Brain pericyte (primary cell): ENCODE measurements around the gene PTPRB.

Experiments used
- DNase-seq: peaks from one replicate; pipeline ENCODE4 v3.0.0-alpha.2; 2012; ENCODE audit warnings: low read depth, low spot score

PTPRB gene

DNA sequence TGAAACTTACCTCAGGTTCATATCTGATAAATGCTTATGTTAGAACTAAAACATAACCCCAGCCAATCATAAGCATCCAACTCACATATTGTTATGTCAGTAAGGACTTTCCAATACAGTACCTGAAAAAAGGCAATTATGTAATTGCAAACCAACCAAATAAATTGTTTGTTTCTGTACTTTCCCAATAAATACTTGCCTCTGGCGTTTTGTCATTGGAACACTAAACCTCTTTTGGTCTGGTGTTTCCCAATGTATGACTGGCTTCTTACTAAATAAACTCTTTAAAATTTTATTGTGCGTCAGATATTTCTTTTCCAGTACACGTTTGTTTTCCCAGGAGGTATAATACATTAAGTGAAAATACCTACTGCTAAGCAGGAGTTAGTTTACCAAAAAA, 6.7 kb upstream of the PTPRB start:
- DNase-seq: no peak

DNA sequence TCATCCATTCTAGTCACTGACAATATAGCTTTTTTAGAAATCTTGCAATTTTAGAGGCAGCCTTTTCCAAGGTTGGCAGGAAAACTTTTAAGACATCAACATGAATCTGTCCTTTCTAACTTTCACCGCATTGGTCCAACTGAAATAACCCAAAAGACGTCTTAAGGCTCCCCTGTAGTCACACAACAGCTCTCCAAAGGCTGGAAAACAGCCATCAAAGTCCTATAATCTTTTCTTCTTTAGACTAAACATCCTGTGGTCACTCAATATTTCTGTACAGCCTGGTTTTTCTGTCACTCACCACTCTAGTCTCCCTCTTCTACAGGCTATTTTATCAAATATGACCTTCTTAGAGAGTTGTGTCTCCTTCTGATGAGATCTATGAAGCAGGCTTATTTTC, 4.5 kb upstream of the PTPRB start:
- no peak for DNase-seq

- no peak for DNase-seq
These were observed 3.7 kb upstream of the PTPRB start for GRCh38 chr12:70640901-70641300.

GRCh38 chr12:70639535-70639934, 2.3 kb upstream of the PTPRB start:
- DNase-seq: no peak

GRCh38 chr12:70638639-70639360, 1.6 kb upstream of the PTPRB start:
- DNase-seq: no peak

DNA sequence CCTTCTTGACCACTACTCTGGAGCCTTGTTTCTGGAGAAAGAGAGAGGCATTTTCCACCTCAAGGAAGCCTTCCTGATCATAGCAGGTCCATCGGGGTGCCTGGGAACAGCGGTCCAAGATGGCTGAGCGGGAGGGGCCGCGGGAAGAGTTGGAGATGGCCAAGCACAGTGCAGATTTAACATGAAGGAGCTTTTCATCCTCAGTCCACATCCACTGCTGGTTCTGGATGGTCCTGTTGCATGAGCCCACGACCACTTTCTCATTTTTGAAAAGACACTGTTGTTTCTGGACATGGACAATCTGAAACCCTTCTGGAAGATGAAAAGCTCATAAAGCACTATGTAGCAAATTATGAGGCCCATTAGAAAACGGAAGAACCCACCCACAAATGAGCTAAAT, 1.5 kb downstream of the PTPRB start:
- DNase-seq: no peak

DNA sequence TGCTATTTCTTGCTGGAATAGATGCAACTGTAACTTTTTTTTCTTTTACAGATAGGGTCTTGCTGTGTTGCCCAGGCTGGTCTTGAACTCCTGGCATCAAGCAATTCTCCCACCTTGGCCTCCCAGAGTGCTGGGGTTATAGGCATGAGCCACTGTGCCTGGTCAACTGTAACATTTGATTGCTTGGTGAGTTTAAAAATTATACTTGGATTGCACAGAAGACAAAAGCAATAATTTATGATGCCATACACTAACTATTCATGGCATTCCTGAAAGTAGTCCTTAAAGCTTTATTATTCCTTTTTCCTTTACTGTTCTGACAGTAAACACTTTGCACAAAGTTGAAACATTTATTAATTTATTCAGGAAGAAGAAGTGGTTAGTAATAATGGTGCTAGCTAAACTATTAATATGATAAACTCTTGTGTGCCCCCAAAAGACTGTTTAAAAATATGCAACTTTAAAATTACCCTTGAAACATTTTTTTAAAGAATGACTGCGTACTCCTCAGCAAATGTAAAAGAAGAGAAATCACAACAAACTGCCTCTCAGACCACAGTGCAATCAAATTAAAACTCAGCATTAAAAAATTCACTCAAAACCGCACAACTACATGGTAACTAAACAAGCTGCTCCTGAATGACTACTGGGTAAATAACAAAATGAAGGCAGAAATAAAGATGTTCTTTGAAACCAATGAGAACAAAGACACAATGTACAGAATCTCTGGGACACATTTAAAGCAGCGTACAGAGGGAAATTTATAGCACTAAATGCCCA, 8.3 kb downstream of the PTPRB start:
- DNase-seq: no peak

DNA sequence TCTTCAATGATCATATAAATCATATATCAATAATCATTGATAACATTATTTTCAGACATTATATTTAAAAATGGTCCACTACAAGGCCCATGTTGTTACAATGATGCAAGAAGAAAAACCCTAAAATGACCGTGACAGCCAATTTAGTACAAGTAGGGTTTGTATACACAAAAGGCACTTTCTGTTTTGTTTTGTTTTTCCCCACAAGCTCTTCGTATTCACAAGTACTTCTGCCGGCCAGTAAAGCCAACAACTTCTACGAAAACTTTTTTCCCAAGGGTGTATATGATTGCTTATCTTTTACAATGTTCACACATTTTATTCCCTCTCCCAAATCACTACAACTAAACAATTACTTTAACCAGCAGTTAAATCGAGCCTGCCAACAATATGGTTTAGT, 9.6 kb downstream of the PTPRB start:
- DNase-seq: no peak

- DNase-seq: no peak
These were observed 11.0 kb downstream of the PTPRB start for GRCh38 chr12:70626180-70626579.

DNA sequence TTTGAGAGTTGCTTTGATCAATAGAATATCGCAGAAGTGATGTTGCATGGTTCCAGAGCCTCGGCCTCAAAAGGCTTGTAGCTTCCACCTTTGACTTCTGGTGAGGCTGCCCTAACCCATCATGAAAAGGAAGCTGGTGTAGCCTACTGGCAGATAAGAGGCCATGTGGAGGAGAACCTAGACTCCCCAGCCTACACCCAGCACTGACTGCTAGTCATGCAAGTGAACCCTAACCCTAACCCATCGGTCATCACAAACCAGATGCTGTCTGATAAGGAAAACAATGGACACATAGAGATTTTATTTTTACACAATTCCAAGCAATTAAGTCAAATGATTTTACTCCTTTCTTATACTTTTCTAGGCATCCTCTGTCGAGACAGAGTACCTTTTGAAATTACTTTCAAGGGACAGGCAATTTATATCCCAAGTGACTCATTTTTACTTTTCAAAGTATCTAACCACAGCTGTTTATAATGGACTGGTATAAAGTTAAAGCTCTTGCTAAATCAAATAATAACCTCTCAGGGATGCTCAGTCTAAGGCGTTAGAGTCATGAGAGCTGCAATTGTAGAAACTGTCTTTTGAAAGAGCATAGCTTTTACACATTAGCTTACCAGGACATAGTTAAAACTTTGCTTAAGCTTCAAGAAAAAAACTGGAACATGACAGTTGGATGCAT, 17.6 kb downstream of the PTPRB start:
- DNase-seq: no peak

DNA sequence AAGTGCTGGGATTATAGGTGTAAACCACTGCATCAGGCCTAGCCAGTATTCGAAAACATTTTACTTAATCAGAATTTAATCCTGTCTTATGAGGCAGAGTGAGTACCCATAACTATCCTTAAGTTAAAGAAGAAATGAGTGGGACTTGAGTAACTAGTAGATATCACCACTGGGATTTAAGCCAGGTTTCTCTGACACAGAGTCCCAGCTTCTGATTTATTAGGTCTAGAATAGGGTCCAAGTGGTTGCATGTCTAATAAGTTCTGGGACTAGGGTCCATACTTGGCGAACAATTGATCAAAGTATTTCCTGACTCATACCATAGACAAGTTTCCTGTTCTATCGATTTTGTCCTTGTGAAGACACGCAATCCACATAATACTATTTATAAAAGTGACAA, 18.9 kb downstream of the PTPRB start:
- no peak for DNase-seq

DNA sequence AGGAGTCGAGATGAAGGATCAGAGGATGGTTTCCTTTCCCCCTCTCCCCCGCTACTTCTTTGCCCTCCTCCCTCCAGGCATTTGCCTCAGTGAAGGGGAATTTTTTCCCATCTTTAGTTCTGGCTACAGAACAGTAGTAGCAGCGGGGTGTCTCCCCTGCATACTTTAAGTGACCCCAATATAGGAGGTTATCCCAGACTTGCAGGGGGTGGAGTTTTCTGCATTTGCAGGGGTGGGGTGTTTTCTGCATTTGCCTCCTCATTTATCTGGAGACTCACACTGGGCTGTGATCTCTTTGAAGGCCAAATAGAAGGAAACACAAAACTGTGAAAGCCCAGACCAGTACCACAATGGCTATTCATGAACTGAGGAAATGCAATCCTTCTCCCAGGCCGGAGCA, 19.8 kb downstream of the PTPRB start:
- DNase-seq: no peak

DNA sequence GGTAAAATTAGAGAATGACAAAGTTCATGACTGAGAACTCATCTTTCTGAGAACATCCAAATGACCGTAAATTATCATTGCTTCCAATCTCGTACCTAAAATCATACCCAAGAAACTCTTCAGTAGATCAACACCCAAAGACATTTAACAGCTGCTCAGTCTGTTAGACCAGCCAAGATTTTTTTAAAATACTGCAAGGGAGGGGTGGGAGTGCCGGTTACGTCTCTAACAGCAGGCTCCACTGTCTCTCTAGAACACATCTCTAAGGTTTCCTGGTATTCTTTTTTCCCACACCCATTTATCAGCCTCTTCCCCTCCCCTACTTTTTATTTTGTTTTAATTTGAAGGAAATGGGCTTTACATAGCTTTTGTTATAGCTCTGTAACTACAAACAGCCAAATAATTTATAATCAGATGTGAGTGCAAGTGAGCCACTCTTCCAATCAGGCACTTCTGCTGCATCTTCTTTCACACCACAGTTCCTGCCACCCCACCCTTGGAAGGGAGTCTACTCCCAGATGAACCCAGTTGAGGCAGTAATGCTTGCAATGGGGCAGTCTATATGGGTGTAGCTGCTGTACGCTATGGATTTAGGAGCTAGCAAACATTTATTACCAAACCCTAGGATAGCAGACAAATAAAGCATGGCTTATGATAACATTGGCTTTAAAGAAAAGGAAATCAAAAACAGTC, 21.9 kb downstream of the PTPRB start:
- DNase-seq: no peak

- DNase-seq: no peak
These were observed 27.3 kb downstream of the PTPRB start for GRCh38 chr12:70609739-70610491.

- no peak for DNase-seq
These were observed 28.0 kb downstream of the PTPRB start for GRCh38 chr12:70609203-70609602.

GRCh38 chr12:70608184-70608583, 29.0 kb downstream of the PTPRB start:
- no peak for DNase-seq

DNA sequence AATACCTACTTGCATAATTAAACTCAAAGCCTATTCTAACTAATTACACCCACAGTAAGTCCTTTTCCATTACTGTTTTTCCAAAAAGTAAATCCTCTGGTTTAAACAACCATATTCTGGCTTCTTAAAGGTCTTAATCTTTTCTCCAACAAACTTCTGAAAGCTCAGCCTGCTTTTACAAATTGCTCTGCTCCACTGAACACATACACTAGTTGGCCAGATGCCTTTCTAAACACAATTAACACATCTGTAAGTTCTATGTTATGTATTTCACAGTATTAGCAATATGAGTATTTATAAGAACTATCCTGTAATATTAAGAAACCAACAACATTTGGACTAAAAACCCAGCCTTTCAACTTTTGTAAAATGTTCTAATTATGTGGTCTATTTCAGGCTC, 30.1 kb downstream of the PTPRB start:
- DNase-seq: no peak

- no peak for DNase-seq
These were observed 31.3 kb downstream of the PTPRB start for GRCh38 chr12:70605976-70606375.

DNA sequence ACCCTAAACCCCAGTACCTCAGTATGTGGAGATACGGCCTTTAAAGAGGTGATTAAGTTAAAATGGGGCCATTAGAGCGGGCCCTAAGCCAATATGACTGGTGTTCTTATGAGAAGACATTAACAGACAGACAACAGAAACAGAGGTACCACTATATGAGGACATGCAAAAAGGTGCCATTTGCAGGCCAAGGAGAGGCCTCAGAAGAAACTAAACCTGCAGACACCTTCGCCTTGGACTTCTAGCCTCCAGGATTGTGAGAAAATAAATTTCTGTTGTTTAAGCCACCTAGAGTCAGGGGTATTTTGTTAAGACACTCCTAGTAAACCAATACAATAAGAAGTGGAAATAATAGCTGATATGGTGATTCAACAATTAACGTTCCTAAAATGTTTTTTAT, 32.6 kb downstream of the PTPRB start:
- DNase-seq: no peak

- no peak for DNase-seq
These were observed 34.2 kb downstream of the PTPRB start for GRCh38 chr12:70603044-70603443.

- DNase-seq: no peak
These were observed 38.6 kb downstream of the PTPRB start for GRCh38 chr12:70598467-70599193.
